Parathyroid adenoma (tissue), 2 donors: ENCODE results near the gene PDIA6.

Source experiments
- H2AFZ ChIP-seq: fragments of 300-600 bp; sonication (generic); one replicate; pipeline ENCODE4 v1.7.0; 2017; ENCODE audit warnings: antibody characterized with exemption, mild to moderate bottlenecking
- H3K27ac ChIP-seq: fragments of 300-600 bp; sonication (generic); one replicate; pipeline ENCODE4 v1.7.0; 2017
- H3K27me3 ChIP-seq: fragments of 300-600 bp; sonication (generic); one replicate; pipeline ENCODE4 v1.7.0; 2017; ENCODE audit warnings: low read length; ENCODE audit not compliant: control insufficient read depth, insufficient read depth
- H3K36me3 ChIP-seq: fragments of 300-600 bp; sonication (generic); one replicate; pipeline ENCODE4 v1.7.0; 2017; ENCODE audit warnings: low read length; ENCODE audit not compliant: control insufficient read depth, insufficient read depth
- H3K4me1 ChIP-seq: fragments of 300-600 bp; sonication (generic); one replicate; pipeline ENCODE4 v1.7.0; 2017; ENCODE audit warnings: control low read depth
- H3K4me2 ChIP-seq: fragments of 300-600 bp; sonication (generic); one replicate; pipeline ENCODE4 v1.7.0; 2017; ENCODE audit warnings: low read length
- H3K4me3 ChIP-seq: fragments of 300-600 bp; sonication (generic); one replicate; pipeline ENCODE4 v1.7.0; 2017; ENCODE audit warnings: low read depth, low read length
- H3K79me2 ChIP-seq: fragments of 300-600 bp; sonication (generic); one replicate; pipeline ENCODE4 v1.7.0; 2017; ENCODE audit warnings: control low read depth
- H3K9ac ChIP-seq: fragments of 300-600 bp; sonication (generic); one replicate; pipeline ENCODE4 v1.7.0; 2017; ENCODE audit warnings: mild to moderate bottlenecking
- H3K9me3 ChIP-seq: fragments of 300-600 bp; sonication (generic); one replicate; pipeline ENCODE4 v1.7.0; 2017; ENCODE audit warnings: low read length; ENCODE audit not compliant: control insufficient read depth
- CTCF ChIP-seq: fragments of 300-600 bp; sonication (generic); IDR thresholded peaks from one replicate; pipeline ENCODE4 v1.7.0; 2017; ENCODE audit warnings: antibody characterized with exemption, mild to moderate bottlenecking
- donor health status: primary hyperparathyroidism.

PDIA6 gene

DNA sequence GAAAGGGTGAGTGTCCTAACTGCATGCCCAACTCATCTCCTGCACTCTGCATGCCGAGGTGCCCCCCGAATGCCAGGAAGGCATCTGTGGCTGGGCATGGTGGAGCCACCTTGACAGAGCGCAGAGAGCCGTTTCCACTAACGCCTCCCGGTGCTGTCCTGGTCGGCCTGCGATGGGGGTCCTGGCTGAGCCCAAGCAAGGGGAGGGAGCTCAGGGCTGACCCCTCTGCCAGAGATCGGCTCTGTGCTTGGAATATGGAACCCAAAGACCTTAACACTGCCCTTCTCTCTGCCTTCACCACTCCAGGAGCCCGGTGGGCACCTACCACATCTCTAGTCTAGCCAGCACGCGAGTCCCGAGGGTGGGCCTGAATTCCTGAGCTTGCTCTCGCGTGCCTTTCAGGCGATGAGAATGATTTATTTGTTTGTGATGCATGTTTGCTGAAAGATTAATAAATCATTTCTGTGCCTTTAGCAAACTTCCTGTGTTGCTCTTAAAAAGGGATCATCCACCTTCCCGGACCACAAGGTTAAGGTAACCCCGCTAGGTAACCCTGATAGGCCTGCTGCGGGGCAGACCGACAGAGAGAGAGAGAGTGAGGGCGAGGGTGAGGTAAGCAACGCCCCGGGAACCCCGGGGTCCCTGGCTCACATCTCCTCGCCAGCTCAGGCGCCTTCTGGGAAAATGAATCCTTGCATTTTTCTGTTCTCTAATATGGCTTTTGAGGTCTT is 35.3 kb downstream of the PDIA6 start:
- Histone ChIP-seq H3K4me1 (peaks cover 12% of the 10 kb centered on the region), H3K27ac (no peak overlapping the region), H3K9ac (no peak overlapping the region), H3K9me3 (no peaks in the 10 kb centered on the region), H3K27me3 (no peaks in the 10 kb centered on the region), H3K4me2 (no peak overlapping the region), H3K36me3 (no peaks in the 10 kb centered on the region), H2AFZ (no peak overlapping the region), H3K4me3 (no peak overlapping the region), H3K79me2 (no peaks in the 10 kb centered on the region)
- TF ChIP-seq CTCF, result no peak

DNA sequence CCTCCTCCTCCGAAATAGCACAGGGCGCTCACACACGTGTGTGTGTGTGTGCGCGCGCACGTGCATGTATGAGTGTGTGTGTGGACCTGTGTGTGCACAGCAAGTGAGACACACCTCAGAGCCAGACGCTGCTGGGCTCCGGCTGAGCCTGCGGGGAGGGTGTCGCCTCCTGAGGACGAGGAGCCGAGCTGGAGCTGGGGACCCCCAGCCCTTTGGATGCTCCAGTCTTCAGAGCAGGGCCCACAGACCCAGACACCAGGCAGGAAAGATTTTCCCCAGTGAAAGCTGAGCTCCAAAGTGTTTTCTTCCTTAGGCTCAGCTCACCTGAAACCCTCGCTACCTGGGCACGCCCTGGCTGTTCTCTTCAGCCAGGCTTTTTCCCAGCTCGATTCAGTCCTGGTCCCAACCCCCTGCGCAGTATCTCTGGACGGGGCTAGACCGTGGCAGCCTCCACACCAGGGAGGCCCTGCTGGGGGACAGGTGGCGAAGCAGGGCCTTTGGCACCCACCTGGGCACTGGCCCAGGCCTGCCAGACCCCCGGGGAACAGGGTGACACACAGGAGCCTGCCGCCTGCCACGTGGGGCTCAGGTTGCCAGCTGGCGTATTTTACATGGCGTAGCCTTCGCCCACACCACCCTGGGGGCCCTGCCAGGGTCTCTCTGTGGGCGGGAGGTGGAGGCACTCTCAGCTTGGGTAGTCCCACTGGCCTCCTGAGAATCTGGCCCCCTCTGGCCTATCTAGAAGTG is 36.2 kb downstream of the PDIA6 start:
- H3K4me3 ChIP-seq, result no peak overlapping the region
- TF ChIP-seq CTCF, result no peak

GRCh38 chr2:10775831-10776230 is 36.8 kb downstream of the PDIA6 start:
- H3K36me3 ChIP-seq, result no peaks in the 10 kb centered on the region
- no peak overlapping the region for H2AFZ ChIP-seq
- no peak overlapping the region for H3K4me3 ChIP-seq
- no peak overlapping the region for H3K27ac ChIP-seq
- no peaks in the 10 kb centered on the region for H3K9me3 ChIP-seq
- H3K9ac ChIP-seq, result no peak overlapping the region
- no peak for TF ChIP-seq CTCF
- no peaks in the 10 kb centered on the region for H3K79me2 ChIP-seq
- no peak overlapping the region for H3K4me2 ChIP-seq
- H3K4me1 ChIP-seq, result peaks cover 12% of the 10 kb centered on the region
- no peaks in the 10 kb centered on the region for H3K27me3 ChIP-seq

More for the DNA sequence above, 36.2 kb downstream of the PDIA6 start:
- H3K27me3 ChIP-seq, result no peaks in the 10 kb centered on the region
- H3K79me2 ChIP-seq, result no peaks in the 10 kb centered on the region
- no peaks in the 10 kb centered on the region for H3K9me3 ChIP-seq
- H3K27ac ChIP-seq, result no peak overlapping the region
- H3K36me3 ChIP-seq, result no peaks in the 10 kb centered on the region
- no peak overlapping the region for H3K4me2 ChIP-seq
- no peak overlapping the region for H3K9ac ChIP-seq
- H3K4me1 ChIP-seq, result peaks cover 12% of the 10 kb centered on the region
- no peak overlapping the region for H2AFZ ChIP-seq

GRCh38 chr2:10775021-10775780 is 37.4 kb downstream of the PDIA6 start:
- Histone ChIP-seq H2AFZ (no peak overlapping the region), H3K36me3 (no peaks in the 10 kb centered on the region), H3K27me3 (no peaks in the 10 kb centered on the region), H3K4me2 (no peak overlapping the region), H3K9me3 (no peaks in the 10 kb centered on the region), H3K27ac (no peak overlapping the region), H3K4me1 (peaks cover 12% of the 10 kb centered on the region), H3K9ac (no peak overlapping the region), H3K79me2 (no peaks in the 10 kb centered on the region), H3K4me3 (no peak overlapping the region)
- TF ChIP-seq CTCF, result no peak
